Loucy (cell line): ENCODE data around the gene PYY.

Experiments used
- H2AFZ ChIP-seq: fragments of 200-600 bp; sonication (generic); 2 replicates; pipeline ENCODE4 v1.6.0; 2016; ENCODE audit warnings: antibody characterized with exemption, mild to moderate bottlenecking, low read length, moderate library complexity
- H3F3A ChIP-seq: fragments of 200-600 bp; 2 replicates; pipeline ENCODE4 v1.6.0; 2016; ENCODE audit warnings: antibody characterized with exemption, low read depth, mild to moderate bottlenecking
- H3K27me3 ChIP-seq: fragments of 200-600 bp; sonication (generic); 2 replicates; pipeline ENCODE4 v1.6.1; 2014; ENCODE audit warnings: low read length, mild to moderate bottlenecking; ENCODE audit not compliant: insufficient read depth, poor library complexity, severe bottlenecking
- H3K36me3 ChIP-seq: fragments of 200-600 bp; sonication (generic); 2 replicates; pipeline ENCODE4 v1.6.1; 2016; ENCODE audit warnings: low read length; ENCODE audit not compliant: insufficient read depth
- H3K4me1 ChIP-seq: fragments of 200-600 bp; sonication (generic); 2 replicates; pipeline ENCODE4 v1.5.1; 2014; ENCODE audit warnings: low read length, mild to moderate bottlenecking; ENCODE audit not compliant: insufficient read depth, poor library complexity, severe bottlenecking
- H3K4me2 ChIP-seq: fragments of 200-600 bp; sonication (generic); 2 replicates; pipeline ENCODE4 v1.6.0; 2014; ENCODE audit warnings: antibody characterized with exemption, low read length, low read depth, mild to moderate bottlenecking; ENCODE audit not compliant: poor library complexity, severe bottlenecking
- H3K4me3 ChIP-seq: fragments of 200-600 bp; sonication (generic); 2 replicates; pipeline ENCODE4 v1.5.1; 2014; ENCODE audit warnings: low read length, mild to moderate bottlenecking, mixed read lengths; ENCODE audit not compliant: poor library complexity, severe bottlenecking
- H3K79me2 ChIP-seq: fragments of 200-600 bp; sonication (generic); 2 replicates; pipeline ENCODE4 v1.6.1; 2014; ENCODE audit warnings: low read length; ENCODE audit not compliant: insufficient read depth
- H3K9ac ChIP-seq: fragments of 200-600 bp; sonication (generic); 2 replicates; pipeline ENCODE4 v1.6.0; 2014; ENCODE audit warnings: mild to moderate bottlenecking, low read depth, low read length, moderate library complexity; ENCODE audit not compliant: poor library complexity, severe bottlenecking
- H3K9me2 ChIP-seq: fragments of 200-600 bp; sonication (generic); replicated peaks from 2 replicates; pipeline ENCODE4 v1.6.1; 2016; ENCODE audit warnings: low read depth, low read length, mixed read lengths
- H3K9me3 ChIP-seq: fragments of 200-600 bp; sonication (generic); 2 replicates; pipeline ENCODE4 v1.6.1; 2014; ENCODE audit warnings: mild to moderate bottlenecking, antibody characterized with exemption, low read length, low read depth; ENCODE audit not compliant: insufficient read depth
- H4K20me1 ChIP-seq: fragments of 200-600 bp; sonication (generic); 2 replicates; pipeline ENCODE4 v1.6.0; 2014; ENCODE audit warnings: antibody characterized with exemption, low read length, mild to moderate bottlenecking; ENCODE audit not compliant: insufficient read depth, poor library complexity, severe bottlenecking
- EZH2phosphoT487 ChIP-seq: fragments of 200-600 bp; IDR thresholded peaks from 2 replicates; pipeline ENCODE4 v1.6.1; 2018; ENCODE audit warnings: antibody characterized with exemption, mild to moderate bottlenecking, moderate library complexity, borderline replicate concordance
- TF ChIP-seq, protein P1 (sequence below): fragments of 200-600 bp; sonication (generic); conservative IDR thresholded peaks from 2 replicates; pipeline ENCODE4 v1.5.1; 2014; ENCODE audit warnings: mild to moderate bottlenecking, antibody characterized with exemption, low read length

PYY gene

DNA sequence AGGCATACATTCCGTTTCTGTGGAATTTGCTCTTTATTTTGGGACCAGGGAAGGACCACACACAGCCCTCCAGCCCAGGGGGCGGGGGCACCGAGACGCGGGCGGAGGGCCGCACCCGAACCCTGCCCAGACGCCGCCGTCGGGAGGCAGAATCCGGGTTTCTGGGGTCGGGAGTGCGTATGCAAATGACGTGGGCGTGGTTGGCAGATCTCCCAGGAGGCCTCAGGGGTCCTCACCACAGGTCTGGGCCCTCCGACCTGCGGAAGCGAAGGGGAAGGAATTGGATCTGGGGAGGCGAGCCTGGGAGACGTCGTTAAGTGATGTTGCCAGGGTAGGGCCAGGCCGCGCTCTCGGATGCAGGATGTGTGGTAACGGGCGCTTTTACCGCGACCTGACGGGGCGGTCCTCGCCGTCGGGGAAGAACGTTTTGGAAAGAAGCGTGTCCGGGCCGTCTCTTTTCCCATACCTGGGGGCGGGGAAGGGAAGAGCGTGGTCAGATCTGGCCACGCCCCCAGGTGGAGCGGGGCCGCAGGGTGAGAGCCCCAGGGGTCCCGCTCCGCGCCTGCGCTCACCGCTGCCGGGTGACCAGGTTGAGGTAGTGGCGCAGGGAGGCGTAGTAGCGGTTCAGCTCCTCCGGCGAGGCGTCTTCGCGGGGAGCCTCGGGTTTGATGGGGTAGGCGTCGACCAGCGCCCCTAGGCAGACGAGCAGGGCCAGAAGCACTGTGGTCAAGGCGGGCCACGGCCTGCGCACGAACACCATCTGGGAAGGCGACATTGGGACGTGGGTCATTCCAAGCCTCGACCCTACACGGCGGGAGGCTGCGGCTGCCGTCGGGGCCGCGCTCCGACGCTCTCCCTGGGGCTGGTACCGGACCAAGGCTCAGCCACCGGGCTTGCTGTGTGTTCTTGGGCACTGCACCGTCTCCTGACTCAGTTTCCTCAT is 745 bp downstream of the PYY start:
- Histone ChIP-seq H3K9me3 (no peaks in the 10 kb centered on the region), H3F3A (no peaks in the 10 kb centered on the region), H3K4me3 (no peak overlapping the region), H3K4me2 (no peak overlapping the region), H3K4me1 (peaks cover under 1% of the 10 kb centered on the region), H3K36me3 (no peaks in the 10 kb centered on the region), H3K27me3 (no peaks in the 10 kb centered on the region), H3K9me2 (no peaks in the 10 kb centered on the region), H4K20me1 (no peaks in the 10 kb centered on the region), H3K79me2 (no peaks in the 10 kb centered on the region), H2AFZ (no peak overlapping the region), H3K9ac (no peak overlapping the region)
- no peak for TF ChIP-seq EZH2phosphoT487
- TF ChIP-seq, protein P1, sequence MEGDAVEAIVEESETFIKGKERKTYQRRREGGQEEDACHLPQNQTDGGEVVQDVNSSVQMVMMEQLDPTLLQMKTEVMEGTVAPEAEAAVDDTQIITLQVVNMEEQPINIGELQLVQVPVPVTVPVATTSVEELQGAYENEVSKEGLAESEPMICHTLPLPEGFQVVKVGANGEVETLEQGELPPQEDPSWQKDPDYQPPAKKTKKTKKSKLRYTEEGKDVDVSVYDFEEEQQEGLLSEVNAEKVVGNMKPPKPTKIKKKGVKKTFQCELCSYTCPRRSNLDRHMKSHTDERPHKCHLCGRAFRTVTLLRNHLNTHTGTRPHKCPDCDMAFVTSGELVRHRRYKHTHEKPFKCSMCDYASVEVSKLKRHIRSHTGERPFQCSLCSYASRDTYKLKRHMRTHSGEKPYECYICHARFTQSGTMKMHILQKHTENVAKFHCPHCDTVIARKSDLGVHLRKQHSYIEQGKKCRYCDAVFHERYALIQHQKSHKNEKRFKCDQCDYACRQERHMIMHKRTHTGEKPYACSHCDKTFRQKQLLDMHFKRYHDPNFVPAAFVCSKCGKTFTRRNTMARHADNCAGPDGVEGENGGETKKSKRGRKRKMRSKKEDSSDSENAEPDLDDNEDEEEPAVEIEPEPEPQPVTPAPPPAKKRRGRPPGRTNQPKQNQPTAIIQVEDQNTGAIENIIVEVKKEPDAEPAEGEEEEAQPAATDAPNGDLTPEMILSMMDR, result no peak

DNA sequence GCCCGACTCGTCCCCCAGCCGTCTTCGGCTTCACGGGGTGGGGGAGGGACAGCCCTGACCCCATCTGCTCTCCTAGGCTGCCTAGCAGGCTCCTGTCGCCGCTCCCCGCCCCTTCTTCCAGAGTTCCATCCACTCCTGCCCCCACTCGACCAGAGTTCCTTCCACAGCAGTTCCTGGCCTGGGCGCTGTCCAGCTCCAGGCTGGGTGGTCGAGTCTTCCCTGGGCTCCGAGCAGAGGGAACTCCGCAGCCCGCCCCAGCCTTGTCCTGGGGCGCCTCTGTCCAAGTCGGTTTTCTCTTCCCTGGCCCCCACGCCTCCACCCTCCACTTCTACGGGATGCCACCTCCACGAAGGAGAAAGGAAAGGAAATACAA is 1.4 kb downstream of the PYY start:
- Histone ChIP-seq H3K4me2 (no peak overlapping the region), H2AFZ (no peak overlapping the region)
- TF ChIP-seq, protein P1, result no peak
- TF ChIP-seq EZH2phosphoT487, result no peak

DNA sequence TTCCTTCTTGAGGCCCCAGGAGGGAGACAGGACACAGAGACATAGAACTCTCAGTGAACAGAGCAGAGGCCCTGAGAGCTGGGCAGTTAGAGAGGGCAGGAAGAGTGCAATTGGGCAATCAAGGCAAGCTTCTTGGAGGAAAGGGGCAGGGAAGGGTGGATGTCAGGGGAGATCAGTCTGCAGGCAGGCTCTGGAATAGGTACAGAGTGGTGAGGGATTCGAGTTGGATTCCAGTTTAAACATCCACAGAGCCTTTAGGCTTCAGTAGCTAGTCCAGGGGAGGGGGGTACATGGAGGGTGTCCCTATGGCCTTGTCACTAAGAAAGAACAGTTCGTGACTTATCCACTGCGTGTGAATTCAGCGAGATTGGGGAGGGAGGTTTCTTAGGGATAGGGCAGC is 2.0 kb downstream of the PYY start:
- no peaks in the 10 kb centered on the region for H3K27me3 ChIP-seq
- H4K20me1 ChIP-seq, result no peaks in the 10 kb centered on the region
- no peak overlapping the region for H2AFZ ChIP-seq
- H3K4me3 ChIP-seq, result no peak overlapping the region
- no peak for TF ChIP-seq EZH2phosphoT487
- TF ChIP-seq, protein P1, result no peak
- H3F3A ChIP-seq, result no peaks in the 10 kb centered on the region
- H3K9me2 ChIP-seq, result no peaks in the 10 kb centered on the region
- H3K4me2 ChIP-seq, result no peak overlapping the region
- H3K9ac ChIP-seq, result no peak overlapping the region
- no peaks in the 10 kb centered on the region for H3K9me3 ChIP-seq
- peaks cover 7% of the 10 kb centered on the region for H3K4me1 ChIP-seq
- H3K36me3 ChIP-seq, result no peaks in the 10 kb centered on the region
- no peaks in the 10 kb centered on the region for H3K79me2 ChIP-seq

More for the DNA sequence above, 1.4 kb downstream of the PYY start:
- Histone ChIP-seq H3K36me3 (no peaks in the 10 kb centered on the region), H3K9me2 (no peaks in the 10 kb centered on the region), H3F3A (no peaks in the 10 kb centered on the region), H4K20me1 (no peaks in the 10 kb centered on the region), H3K4me1 (peaks cover 2% of the 10 kb centered on the region), H3K79me2 (no peaks in the 10 kb centered on the region), H3K9ac (no peak overlapping the region), H3K27me3 (no peaks in the 10 kb centered on the region), H3K4me3 (no peak overlapping the region), H3K9me3 (no peaks in the 10 kb centered on the region)
